HL-60/S4 (cell line): ENCODE results near the gene CREB3L1.

Experiments
- in situ Hi-C: fragments of 300-500 bp; cut with MboI; formaldehyde crosslinking; loops from 2 replicates; pipeline ENCODE4 v1.14.3; 2022; ENCODE audit warnings: low sequenced_read_pairs

CREB3L1 gene

GRCh38 chr11:46271875-46272815 lies 5.3 kb upstream of the CREB3L1 start:
- in situ Hi-C loops = no loop called here

GRCh38 chr11:46272816-46273427 lies 4.5 kb upstream of the CREB3L1 start:
- in situ Hi-C loops = no loop called here

- in situ Hi-C loops = no loop called here
These were observed 3.8 kb upstream of the CREB3L1 start for GRCh38 chr11:46273511-46274205.

- in situ Hi-C loops = no loop called here
These were observed 1.4 kb upstream of the CREB3L1 start for GRCh38 chr11:46275964-46276641.

GRCh38 chr11:46277313-46277621 lies 195 bp upstream of the CREB3L1 start:
- in situ Hi-C loops = no loop called here

GRCh38 chr11:46278387-46279125 lies 1.1 kb downstream of the CREB3L1 start:
- in situ Hi-C loops = no loop called here

GRCh38 chr11:46279126-46280099 lies 2.0 kb downstream of the CREB3L1 start:
- in situ Hi-C loops = no loop called here

- in situ Hi-C loops = no loop called here
These were observed 3.2 kb downstream of the CREB3L1 start for GRCh38 chr11:46280706-46281105.

GRCh38 chr11:46281371-46281831 lies 3.9 kb downstream of the CREB3L1 start:
- in situ Hi-C loops = no loop called here

- in situ Hi-C loops = no loop called here
These were observed 7.7 kb downstream of the CREB3L1 start for GRCh38 chr11:46285173-46285572.

GRCh38 chr11:46285594-46286033 lies 8.2 kb downstream of the CREB3L1 start:
- in situ Hi-C loops = no loop called here

- in situ Hi-C loops = no loop called here
These were observed 9.3 kb downstream of the CREB3L1 start for GRCh38 chr11:46286789-46287188.

GRCh38 chr11:46288451-46288850 lies 11.0 kb downstream of the CREB3L1 start:
- in situ Hi-C loops = no loop called here

- in situ Hi-C loops = no loop called here
These were observed 12.5 kb downstream of the CREB3L1 start for GRCh38 chr11:46290011-46290410.

GRCh38 chr11:46290598-46291309 lies 13.3 kb downstream of the CREB3L1 start:
- in situ Hi-C loops = no loop called here

- in situ Hi-C loops = no loop called here
These were observed 14.1 kb downstream of the CREB3L1 start for GRCh38 chr11:46291441-46292150.

- in situ Hi-C loops = no loop called here
These were observed 15.6 kb downstream of the CREB3L1 start for GRCh38 chr11:46293066-46293465.

GRCh38 chr11:46293641-46294103 lies 16.2 kb downstream of the CREB3L1 start:
- in situ Hi-C loops = no loop called here
